Right forelimb (tissue), 1 donor: ENCODE results near the gene NKAIN2.
"Not testable (repeated sequence)": the region's sequence is repeated elsewhere in the genome, so short reads cannot be mapped to it uniquely, and the experiment has no call there.

Source experiments
- DNase-seq: peaks from one replicate; pipeline ENCODE4 v3.0.0-alpha.2; 2018

Gene NKAIN2

DNA sequence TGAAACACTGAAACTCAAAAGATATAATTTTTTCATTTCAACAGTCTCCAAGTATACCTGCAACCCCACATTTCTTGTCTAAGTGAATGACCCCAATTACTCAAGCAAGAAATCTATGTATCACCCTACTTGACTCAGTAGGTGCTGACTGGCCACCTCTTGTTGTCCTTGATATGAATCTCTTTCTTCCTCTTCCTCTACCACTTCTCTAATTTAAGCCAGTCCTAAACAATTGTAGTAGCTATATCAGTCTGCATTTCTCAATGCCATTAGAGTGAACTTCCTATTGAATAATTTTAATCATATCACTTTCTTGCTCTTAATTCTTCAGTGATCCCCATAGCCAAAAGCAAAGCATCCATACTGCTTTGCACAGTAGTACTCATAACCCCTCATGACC lies 93.2 kb downstream of the NKAIN2 start:
- no peak for DNase-seq

DNA sequence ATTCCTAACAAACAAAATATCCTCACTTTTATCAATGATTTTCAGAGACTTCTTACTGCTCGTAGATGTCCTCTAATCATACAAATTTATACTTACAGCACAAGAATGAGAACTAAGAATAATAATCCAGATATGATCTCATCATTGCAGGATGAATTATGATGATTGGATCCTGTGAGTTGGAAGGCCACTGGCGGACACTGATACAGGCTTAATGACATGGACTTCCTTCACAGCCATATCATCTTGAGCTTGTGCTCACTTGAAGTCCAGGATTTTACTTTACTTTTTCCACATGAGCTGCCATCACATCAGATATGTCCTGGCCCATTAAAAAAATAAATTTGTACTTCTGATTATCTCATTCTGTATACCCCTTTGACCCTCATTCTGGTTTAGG lies 94.3 kb downstream of the NKAIN2 start:
- DNase-seq = no peak

DNA sequence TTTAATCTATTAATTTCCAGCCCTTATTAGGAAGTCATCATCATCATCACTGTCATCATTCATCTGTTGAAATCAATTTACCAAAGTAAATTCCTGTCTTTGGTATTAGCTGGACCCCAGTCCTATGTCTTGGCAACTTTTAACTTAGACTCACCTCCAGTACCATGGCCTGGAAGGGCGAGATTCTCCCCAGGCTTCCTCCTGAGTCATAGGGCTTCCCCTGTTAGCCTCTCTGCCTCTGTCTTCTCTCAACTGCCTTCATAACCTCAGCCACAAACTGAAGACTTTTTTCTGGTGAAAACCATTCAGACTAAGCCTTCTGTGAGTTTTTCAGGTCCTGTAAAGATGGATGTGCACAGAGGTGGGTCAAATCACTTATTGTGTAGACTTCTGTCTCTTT lies 95.0 kb downstream of the NKAIN2 start:
- no peak for DNase-seq

DNA sequence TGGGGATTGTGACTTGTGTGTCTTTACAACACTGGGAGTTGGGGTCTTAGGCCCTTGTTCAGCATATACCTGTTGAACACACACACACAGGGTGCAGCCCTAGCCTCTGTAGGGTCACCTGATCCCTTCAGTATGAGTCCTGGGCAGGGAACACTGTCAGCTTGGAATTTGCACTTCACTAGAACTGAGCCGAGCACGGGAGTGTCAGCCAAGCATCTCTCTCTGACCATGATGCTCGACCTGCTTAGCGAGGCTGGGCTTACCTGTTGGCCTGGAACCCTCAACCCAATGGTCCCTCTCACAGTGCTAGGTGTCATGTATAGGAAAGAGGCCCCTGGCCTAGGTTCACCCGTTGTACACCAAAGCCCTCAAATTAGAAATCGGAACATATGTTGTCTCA lies 96.1 kb downstream of the NKAIN2 start:
- no peak for DNase-seq

DNA sequence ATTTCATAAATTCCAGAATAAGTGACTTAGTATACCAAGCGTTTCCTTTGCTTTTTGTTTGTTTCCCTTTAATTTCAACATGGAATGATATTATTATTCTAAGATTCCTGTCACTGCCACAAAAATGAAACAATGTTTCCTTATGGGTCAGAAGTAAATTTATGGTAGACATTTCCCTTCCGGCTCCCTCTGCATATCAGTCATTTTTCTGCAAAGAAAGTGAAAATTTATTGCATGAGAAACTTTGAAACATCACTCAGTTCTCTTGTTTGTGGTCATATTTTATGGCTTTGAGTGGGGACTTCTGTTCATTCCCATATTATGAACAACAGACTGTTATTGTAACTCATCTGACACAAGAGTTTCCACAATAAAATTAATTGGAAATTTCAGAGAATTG lies 97.8 kb downstream of the NKAIN2 start:
- DNase-seq = no peak

DNA sequence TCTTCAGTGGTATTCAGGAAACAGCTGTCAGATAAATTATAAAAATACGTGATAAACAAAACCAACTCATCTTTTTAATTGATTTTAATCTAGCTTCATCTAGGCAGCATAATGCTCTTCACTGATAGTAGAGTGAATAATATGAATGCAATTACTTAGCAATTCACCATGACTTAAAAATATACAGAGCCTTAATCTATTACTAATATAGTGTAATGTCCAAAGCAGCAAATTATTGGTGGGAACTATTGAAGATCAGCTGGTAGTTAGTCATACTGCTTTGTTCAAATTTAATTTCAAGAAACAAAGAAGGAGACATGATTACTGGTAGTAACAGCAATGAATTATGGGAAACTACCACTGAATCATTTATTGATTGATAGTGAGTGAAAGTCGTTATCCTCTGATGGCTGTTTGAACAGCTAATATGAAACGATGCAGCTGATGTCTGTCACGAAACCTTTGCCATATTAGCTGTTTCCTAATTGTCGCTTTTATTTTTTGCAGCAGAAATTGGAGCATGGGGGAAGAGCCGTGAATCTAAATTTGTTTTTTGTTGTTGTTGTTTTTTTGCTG lies 99.2 kb downstream of the NKAIN2 start:
- no peak for DNase-seq

DNA sequence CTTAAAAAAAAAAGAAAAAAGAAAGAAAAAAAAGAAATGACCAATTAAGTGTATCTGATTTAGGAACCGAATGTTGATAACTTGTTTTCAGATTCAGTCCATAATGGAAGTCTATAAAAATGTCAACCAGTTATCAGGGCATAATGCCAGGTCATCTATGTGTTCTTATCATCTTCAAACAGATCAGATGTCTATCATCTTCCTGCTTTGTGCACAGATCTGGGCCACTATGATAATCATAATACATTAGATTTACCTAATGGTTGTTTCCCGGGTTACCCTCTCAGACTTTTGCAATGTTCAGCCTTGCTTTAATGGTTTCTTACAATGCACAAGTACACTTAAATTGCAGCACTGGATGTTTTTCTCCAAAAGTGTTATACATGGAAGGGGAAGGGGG lies 100.6 kb downstream of the NKAIN2 start:
- DNase-seq = no peak

DNA sequence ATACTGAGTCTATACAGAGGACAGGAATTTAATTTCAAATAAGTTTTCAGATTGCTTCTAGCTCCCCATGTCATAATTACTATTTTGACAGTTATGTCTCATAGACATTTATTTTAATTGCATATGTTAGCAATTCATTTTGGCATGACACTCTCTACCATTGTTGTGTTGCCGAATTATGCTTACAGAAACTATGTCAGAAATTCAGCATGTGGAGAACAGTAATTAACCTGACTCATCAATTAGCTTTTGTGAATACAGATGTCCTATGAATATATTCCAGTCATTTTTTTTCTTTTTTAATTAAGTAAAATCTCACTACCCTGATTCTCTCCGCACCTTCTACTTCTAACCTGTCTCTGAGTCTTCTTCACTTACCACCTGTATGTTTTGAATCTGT lies 105.1 kb downstream of the NKAIN2 start:
- DNase-seq = no peak

DNA sequence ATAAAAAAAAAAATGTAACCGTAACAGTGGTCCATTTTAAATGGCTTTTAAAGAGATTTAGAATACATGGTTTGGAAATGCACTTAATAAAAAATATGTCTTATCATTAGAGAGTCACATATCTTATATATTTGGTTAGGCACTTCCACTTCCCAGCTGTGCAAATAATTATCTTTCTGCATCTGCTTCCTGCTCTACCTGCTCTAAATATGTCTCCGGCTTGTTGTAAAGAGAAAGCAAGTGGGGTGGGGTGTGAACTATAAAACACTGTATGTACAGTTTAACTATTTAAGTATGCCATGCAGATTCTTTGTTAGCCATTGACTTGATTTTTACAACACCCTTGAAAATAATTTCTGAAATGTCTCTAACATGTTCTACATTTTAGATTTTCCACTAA lies 106.3 kb downstream of the NKAIN2 start:
- DNase-seq = no peak

DNA sequence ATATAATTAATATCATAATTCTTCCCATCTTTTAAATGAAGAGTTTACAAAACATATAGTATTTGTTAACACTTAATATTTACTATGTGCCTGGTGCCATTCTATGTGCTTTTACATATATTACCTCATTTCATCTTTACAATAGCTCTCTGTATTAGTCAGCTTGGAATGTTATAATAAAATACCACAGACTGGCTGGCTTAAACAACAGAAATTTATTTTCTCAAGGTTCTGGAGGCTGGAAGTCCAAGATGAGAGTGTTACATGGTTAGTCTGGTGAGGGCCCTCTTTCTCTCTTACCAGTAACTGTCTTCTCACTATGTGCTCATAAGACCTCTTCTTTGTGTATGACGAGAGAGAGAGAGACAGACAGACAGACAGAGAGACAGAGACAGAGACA lies 110.2 kb downstream of the NKAIN2 start:
- no peak for DNase-seq

DNA sequence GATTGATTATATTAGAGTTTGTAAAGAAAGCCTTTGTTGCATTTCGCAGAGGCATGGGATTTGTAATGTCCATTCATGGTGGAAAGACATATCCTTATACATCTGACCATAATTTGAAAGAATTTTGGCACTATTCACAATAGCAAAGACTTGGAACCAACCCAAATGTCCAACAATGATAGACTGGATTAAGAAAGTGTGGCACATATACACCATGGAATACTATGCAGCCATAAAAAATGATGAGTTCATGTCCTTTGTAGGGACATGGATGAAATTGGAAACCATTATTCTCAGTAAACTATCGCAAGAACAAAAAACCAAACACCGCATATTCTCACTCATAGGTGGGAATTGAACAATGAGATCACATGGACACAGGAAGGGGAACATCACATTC lies 119.7 kb downstream of the NKAIN2 start:
- not testable (repeated sequence) for DNase-seq

DNA sequence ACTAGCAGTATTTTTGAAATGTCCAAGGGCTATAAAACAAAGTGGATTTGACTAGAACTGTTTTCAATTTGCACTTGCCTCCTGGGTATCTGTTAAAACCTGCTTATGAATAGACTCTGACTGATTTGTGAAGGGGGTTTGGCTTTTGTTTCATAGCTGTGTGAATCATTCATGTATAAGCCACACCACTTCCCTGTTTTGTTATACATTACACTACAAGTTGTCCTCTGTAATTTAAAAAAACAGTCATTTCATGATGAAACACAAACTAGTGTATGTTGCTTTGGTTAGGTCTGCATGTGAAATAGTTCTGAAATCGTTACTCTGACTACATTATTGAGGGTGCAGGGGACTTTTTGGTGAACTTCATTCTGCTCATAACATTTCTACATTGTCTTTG lies 121.7 kb downstream of the NKAIN2 start:
- no peak for DNase-seq

DNA sequence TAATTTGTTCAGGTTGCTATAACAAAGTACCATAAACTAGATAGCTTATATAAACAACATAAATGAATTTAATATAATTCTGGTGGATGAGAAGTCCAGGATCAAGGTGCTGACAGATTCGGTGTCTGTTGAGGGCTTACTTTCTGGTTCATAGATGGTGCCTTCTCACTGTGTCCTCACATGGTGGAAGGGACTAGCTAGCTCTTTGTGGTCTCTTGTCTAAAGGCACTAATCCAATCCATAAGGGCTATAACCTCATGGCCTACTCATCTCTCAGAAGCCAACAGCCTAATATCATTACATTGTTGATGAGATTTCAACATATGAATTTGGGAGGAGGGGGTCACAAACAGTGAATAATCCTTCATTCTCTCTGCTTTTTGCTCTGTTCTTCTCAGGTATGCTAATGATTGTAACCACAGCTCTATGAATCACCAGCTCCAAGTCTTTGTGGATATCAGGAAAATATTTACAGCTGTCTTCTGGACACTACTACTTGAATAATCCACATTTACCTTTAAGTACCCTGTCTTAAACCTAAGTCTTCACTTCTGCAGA lies 122.3 kb downstream of the NKAIN2 start:
- no peak for DNase-seq

DNA sequence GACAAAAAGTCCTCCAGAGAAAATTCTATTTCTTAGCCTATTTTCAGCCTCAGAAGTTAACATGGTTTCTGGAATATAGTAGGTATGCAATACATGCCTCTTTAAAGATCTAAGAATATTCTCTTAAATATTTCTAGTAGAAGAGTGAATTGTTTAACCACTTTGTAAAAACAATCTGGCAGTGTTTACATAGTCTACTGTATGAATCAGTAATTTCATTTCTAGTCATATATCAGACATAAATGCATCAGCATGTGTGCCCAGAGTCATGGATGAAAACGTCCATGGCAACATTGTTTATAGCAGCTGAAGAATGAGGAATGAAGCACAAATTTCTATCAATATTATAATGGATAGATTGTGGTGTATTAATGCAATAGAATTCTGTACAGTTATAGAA lies 124.9 kb downstream of the NKAIN2 start:
- DNase-seq = no peak

DNA sequence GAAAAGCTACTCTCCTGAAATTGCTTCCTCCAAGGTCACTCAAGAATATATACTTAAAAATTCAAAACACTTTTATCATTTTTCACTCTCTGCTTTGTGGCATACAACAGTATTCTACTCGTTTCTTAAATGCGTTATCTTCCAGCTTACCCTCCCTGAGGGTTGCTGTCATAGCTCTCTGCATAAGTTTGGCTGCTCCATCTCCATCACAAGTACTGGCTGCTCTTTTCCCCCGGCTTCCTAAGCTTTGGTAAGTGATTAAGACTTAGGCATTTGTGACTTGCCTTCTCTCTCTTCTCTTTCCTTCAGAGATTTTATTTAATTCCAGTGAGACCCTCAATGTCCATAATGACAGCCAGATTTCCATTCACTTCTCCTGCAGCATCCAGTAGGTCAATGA lies 128.3 kb downstream of the NKAIN2 start:
- DNase-seq = no peak

DNA sequence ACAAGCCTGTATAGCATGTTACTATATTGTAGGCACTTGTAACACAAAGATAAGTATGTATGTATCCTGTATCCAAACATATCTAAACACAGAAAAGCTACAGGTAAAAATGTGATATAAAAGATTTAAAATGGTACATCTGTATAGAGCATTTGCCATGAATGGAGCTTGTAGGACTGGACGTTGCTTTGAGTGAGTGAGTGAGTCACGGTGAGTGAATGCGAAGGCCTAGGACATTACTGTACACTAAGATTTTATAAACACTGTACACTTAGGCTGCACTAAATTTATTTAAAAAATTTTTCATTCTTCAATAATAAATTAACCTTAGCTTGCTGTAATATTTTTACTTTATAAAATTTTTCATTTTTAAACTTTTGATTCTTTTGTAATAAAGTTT lies 136.9 kb downstream of the NKAIN2 start:
- DNase-seq = no peak

DNA sequence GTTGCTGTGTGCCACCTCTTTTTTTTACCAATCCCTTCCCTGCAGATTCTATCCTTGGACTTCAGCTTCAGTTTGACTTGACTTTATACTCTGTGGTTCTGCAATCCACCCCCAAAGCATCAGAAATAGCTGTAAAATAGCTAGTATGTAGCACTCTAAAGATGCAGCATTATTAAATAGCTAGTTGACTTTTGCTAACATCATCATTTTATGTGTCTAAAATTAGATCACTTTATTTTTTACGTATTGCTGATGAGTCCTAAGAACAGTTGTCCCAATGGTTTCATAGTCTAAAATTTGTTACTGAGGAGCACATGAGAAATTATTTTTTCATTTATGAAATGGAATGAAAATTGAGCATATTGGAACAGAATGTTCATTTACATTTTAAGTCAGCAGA lies 138.2 kb downstream of the NKAIN2 start:
- no peak for DNase-seq

DNA sequence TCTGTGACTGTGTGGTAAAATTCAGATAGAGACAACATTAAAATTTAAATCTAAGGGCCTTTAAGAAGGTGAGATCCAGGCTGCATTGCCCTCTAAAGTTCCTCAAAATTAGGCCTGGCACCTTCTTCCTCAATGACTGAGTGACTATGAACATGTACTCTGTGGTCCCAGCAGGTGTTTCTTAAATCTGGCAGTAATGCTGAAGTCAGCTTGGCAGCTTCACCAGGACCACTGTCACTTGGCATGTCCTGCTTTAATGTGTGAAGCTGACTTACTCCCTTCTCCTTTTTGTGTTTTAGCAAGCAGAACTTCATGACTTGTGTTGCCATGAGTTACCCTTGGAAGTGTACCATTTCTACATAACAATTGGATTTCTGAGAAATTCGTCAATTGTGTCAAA lies 141.7 kb downstream of the NKAIN2 start:
- no peak for DNase-seq

DNA sequence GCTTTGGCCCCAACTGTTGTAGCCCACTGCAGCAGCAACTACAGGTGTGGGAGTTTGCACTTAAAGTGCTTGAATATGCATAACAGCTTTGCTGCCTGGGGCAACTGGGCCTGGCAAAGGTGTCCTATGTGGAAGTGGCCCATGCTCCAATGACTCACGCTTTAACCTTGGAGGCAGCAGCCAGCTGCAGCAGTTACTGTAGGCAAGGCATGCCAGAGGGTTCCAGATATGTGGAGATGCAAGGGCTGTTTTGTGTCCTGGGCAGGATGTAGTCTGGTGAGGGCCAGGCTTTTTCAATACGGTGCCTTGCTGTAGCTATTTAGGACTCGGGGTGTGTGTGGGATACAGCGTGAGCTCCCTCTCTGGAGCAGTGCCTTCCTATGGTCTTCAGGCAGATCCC lies 150.3 kb downstream of the NKAIN2 start:
- no peak for DNase-seq

DNA sequence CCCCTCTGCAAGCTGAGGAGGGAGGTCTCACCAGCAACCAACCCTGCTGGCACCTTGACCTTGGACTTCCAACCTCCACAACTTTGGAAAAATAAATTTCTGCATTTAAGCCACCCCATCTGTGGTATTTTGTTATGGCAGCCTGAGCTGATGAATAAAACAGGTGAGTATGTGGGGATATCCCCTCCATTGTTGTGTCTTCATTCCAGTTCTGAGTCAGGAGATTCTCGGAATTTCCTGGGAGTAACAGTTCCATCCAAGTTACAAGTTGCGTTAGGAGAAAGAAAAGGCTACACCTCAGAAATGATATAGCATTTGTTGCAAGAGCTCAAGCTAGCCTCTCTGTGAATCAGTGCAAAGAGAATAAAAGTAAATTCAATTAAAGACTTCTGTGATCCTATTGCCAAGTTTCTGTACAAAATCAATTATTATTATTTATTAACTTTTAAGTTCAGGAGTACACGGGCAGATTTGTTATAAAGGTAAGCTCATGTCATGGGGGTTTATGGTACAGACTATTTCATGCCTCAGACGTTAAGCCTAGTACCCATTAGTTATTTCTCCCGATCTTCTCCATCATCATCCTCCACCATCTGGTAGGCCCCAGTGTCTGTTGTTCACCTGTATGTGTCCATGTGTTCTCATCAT lies 153.0 kb downstream of the NKAIN2 start:
- DNase-seq = no peak

DNA sequence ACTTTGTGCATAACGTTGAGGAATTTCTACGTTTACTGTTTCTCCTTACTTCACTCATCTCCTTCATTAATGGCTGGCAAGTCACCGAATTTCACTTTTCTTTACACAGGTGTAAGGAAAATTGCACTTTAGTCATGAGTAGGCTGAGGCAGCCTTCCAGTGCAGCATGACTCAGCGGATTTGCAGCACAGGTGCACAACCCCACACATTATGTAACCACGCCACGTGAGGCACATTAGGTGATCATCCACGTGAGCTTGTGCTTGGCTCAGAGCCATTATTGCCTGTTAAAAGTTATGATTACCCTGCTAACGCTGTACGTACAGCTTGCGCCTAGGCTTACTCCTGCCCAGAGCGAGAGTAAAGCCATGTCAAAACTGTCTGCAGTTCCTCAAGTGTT lies 158.8 kb downstream of the NKAIN2 start:
- DNase-seq = no peak

DNA sequence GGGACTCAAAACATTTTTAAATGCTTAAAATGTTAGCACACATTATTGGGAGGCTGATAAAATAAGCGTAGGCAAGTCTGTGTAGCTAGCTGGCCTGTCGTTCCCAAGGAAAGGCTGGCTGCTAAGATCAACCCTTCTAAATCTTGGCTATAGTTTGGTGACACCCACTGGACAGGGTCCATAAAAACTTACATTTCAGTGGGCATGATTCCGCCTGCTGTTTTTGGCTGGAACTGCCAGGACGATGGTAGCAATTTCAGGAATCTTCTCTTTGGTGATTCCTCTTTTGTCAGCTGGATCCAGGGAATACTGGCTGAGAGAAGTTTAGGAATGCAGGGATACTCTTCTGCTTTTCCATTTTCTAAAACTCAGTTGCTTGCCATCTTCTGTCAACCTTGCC lies 162.2 kb downstream of the NKAIN2 start:
- no peak for DNase-seq

DNA sequence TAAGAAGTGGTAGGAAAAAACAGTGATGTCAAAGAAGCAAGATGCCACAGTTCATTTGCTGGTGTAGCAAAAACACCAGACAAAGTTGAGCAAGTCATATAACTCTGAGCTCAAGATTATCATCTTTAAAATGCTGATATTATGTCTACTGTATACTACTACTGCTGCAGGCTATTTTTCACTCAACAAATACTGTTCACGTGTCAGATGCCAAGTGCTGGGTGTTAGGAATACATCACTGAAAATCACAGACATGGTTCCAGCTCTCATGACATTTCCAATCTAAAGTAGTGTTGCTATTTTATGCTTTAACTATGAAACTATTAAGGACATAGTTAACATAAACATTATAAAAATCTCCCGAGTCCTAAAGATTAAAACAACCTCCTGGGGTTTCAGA lies 163.0 kb downstream of the NKAIN2 start:
- no peak for DNase-seq

DNA sequence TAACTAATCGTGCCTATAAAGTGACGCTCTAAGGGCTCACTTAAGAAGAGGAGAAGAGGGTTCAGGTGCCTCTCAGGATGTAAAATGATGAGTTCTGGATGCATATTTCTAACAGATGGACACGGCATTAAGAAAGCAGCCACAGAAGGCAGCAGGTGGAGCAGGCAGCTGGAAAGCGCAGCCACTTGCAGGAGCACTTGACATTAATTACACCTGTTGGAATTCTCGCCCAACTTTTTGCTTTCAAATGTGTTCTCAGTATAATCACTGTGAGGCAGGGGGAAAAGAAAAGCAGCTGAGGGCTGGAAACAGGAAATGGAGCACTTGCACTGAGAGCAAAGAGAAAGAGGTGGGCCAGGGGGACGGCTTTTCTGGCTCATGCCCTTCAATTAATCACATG lies 164.2 kb downstream of the NKAIN2 start:
- DNase-seq = no peak
